ENCODE measurements around the gene TGFBR2.

TGFBR2 gene

DNA sequence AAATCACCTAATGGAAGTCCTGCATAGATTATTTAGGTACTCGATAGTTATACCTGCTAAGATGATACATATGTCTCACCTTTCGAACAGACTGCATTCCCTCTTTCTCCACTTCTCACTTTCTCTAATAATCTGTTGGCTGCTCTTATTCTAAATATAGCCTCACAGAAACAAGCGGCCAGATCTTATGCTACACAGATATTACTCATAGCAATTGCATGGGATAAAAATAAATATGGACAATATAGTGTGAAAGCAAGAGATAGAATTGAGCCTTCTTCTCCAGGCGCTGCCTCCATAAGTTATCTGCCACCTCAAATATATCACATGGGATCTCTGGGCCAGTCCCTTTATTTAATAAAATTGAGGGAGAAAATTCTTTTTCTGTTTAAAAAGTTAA, 29.5 kb upstream of the TGFBR2 start:
- TF ChIP-seq, protein P1, sequence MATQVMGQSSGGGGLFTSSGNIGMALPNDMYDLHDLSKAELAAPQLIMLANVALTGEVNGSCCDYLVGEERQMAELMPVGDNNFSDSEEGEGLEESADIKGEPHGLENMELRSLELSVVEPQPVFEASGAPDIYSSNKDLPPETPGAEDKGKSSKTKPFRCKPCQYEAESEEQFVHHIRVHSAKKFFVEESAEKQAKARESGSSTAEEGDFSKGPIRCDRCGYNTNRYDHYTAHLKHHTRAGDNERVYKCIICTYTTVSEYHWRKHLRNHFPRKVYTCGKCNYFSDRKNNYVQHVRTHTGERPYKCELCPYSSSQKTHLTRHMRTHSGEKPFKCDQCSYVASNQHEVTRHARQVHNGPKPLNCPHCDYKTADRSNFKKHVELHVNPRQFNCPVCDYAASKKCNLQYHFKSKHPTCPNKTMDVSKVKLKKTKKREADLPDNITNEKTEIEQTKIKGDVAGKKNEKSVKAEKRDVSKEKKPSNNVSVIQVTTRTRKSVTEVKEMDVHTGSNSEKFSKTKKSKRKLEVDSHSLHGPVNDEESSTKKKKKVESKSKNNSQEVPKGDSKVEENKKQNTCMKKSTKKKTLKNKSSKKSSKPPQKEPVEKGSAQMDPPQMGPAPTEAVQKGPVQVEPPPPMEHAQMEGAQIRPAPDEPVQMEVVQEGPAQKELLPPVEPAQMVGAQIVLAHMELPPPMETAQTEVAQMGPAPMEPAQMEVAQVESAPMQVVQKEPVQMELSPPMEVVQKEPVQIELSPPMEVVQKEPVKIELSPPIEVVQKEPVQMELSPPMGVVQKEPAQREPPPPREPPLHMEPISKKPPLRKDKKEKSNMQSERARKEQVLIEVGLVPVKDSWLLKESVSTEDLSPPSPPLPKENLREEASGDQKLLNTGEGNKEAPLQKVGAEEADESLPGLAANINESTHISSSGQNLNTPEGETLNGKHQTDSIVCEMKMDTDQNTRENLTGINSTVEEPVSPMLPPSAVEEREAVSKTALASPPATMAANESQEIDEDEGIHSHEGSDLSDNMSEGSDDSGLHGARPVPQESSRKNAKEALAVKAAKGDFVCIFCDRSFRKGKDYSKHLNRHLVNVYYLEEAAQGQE (IDR thresholded peaks at IDR 0.05; ENCODE audit: insufficient read depth in 1 of 2, low read depth in 2 of 2, low read length in 2 of 2): no peak
- TF ChIP-seq TAF1 (IDR thresholded peaks at IDR 0.05; ENCODE audit: borderline replicate concordance, insufficient read depth, low read length) (no peak), FOXP2 (optimal IDR thresholded peaks at IDR 0.05; ENCODE audit: borderline replicate concordance, extremely low read depth, extremely low read length, insufficient read depth) (no peak), SIN3A (IDR thresholded peaks at IDR 0.05; ENCODE audit: borderline replicate concordance, insufficient read depth, low read length) (no peak), POLR2AphosphoS5 (IDR thresholded peaks at IDR 0.05; ENCODE audit: low read depth, low read length) (no peak)

DNA sequence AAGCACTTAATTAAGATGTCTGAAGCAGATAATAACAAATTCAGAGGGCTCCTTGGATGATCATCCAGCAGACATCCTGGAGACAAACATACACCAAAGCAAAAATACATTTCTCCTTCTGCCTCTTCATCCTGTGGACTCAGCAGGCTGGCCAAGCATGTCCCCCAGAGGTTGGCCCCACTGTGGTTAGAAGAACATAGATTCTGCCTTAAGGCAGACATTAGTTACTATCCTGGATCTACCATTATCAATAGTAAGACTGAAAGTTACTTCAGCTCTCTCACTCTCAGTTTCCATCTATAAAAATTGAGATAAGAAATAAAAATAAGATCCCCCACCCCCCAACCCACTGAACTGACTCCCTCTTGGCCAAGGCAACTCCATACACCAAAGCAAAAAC, 28.6 kb upstream of the TGFBR2 start:
- TF ChIP-seq POLR2AphosphoS5 (IDR thresholded peaks at IDR 0.05; ENCODE audit: low read depth, low read length) (no peak), TAF1 (IDR thresholded peaks at IDR 0.05; ENCODE audit: borderline replicate concordance, insufficient read depth, low read length) (no peak), FOXP2 (optimal IDR thresholded peaks at IDR 0.05; ENCODE audit: borderline replicate concordance, extremely low read depth, extremely low read length, insufficient read depth) (no peak), SIN3A (IDR thresholded peaks at IDR 0.05; ENCODE audit: borderline replicate concordance, insufficient read depth, low read length) (no peak)
- TF ChIP-seq, protein P1 (IDR thresholded peaks at IDR 0.05; ENCODE audit: insufficient read depth in 1 of 2, low read depth in 2 of 2, low read length in 2 of 2): no peak

DNA sequence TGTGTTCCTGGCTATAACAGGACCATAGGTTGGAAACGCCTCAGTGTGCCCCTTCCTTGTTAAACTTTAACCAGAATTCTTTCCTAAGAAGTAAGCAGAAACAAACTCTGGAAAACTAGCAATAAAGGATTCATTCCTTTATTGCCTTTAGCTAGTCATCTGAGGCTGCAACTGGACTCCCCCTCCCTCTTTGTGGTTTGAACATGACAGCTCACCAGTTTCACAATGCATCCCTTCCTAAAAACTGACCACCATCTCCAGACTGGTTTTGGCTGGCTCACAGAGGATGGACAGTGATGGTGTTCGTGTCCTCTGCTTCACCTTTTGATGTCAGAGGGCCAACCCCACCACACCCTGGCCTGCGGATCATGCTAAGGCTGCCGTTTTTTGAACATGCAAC, 27.9 kb upstream of the TGFBR2 start:
- TF ChIP-seq, protein P1 (IDR thresholded peaks at IDR 0.05; ENCODE audit: insufficient read depth in 1 of 2, low read depth in 2 of 2, low read length in 2 of 2): no peak
- TF ChIP-seq SIN3A (IDR thresholded peaks at IDR 0.05; ENCODE audit: borderline replicate concordance, insufficient read depth, low read length) (no peak), TAF1 (IDR thresholded peaks at IDR 0.05; ENCODE audit: borderline replicate concordance, insufficient read depth, low read length) (no peak), POLR2AphosphoS5 (IDR thresholded peaks at IDR 0.05; ENCODE audit: low read depth, low read length) (no peak), FOXP2 (optimal IDR thresholded peaks at IDR 0.05; ENCODE audit: borderline replicate concordance, extremely low read depth, extremely low read length, insufficient read depth) (no peak)

DNA sequence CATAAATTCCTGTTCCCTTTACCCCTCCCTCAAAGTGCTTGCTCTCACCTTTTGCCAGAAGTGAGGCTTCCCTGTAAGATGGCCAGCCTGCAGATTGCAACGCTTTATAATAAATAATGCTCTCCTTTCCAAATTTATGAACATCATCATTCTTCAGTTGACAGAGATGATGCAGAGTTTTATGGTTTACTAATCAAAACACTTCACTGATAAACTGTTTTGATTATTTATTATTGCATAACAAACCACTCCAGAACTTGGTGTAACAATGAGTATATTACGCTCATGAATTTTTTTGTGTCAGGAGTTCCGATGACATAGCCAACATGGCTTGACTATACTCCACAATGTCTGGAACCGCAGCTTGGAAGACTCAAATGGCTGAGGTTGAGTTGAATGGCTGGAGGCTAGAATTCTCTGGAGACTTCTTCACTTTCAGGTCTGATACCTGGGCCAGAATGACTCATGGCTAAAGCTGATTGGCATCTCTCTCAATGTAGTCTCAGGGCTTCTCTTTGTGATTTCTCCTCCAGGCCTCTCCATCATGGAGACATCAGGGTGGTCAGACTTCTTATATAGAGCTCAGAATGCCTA, 27.3 kb upstream of the TGFBR2 start:
- no peak for TF ChIP-seq TAF1 (IDR thresholded peaks at IDR 0.05; ENCODE audit: borderline replicate concordance, insufficient read depth, low read length)
- no peak for TF ChIP-seq FOXP2 (optimal IDR thresholded peaks at IDR 0.05; ENCODE audit: borderline replicate concordance, extremely low read depth, extremely low read length, insufficient read depth)
- TF ChIP-seq SIN3A (IDR thresholded peaks at IDR 0.05; ENCODE audit: borderline replicate concordance, insufficient read depth, low read length): no peak
- TF ChIP-seq, protein P1 (IDR thresholded peaks at IDR 0.05; ENCODE audit: insufficient read depth in 1 of 2, low read depth in 2 of 2, low read length in 2 of 2): no peak
- TF ChIP-seq POLR2AphosphoS5 (IDR thresholded peaks at IDR 0.05; ENCODE audit: low read depth, low read length): no peak

Data from PFSK-1 (cell line).